NCI-H2107 treated with DMSO at 0.1 percent for 48 hours (cell line): ENCODE data around the gene POM121C.
"Not testable (repeated sequence)": the region's sequence is repeated elsewhere in the genome, so short reads cannot be mapped to it uniquely, and the experiment has no call there.

ENCODE experiments used
- DNase-seq: peaks from one replicate; lab custom pipeline; 2025; ENCODE audit not compliant: unreplicated experiment; lab: John Stamatoyannopoulos, UW

The POM121C gene

GRCh38 chr7:75439000-75439399 lies 47.1 kb downstream of the POM121C start:
- DNase-seq = not testable (repeated sequence)

GRCh38 chr7:75423481-75423880 lies 62.6 kb downstream of the POM121C start:
- DNase-seq = not testable (repeated sequence)

GRCh38 chr7:75421798-75422710 lies 64.0 kb downstream of the POM121C start:
- DNase-seq = not testable (repeated sequence)

GRCh38 chr7:75420152-75420551 lies 65.9 kb downstream of the POM121C start:
- DNase-seq = not testable (repeated sequence)

GRCh38 chr7:75419693-75420092 lies 66.4 kb downstream of the POM121C start:
- DNase-seq = not testable (repeated sequence)

- not testable (repeated sequence) for DNase-seq
Measured at GRCh38 chr7:75419210-75419609, 66.9 kb downstream of the POM121C start.

- not testable (repeated sequence) for DNase-seq
Measured at GRCh38 chr7:75418292-75418858, 67.7 kb downstream of the POM121C start.

GRCh38 chr7:75416787-75417186 lies 69.3 kb downstream of the POM121C start:
- not testable (repeated sequence) for DNase-seq

GRCh38 chr7:75415829-75416373 lies 70.2 kb downstream of the POM121C start:
- DNase-seq = not testable (repeated sequence)

GRCh38 chr7:75415428-75415817 lies 70.7 kb downstream of the POM121C start:
- DNase-seq = not testable (repeated sequence)

- not testable (repeated sequence) for DNase-seq
Measured at GRCh38 chr7:75414708-75415427, 71.2 kb downstream of the POM121C start.

- not testable (repeated sequence) for DNase-seq
Measured at GRCh38 chr7:75414204-75414603, 71.9 kb downstream of the POM121C start.

- not testable (repeated sequence) for DNase-seq
Measured at GRCh38 chr7:75410823-75411173, 75.3 kb downstream of the POM121C start.

GRCh38 chr7:75409880-75410822 lies 75.9 kb downstream of the POM121C start:
- not testable (repeated sequence) for DNase-seq

GRCh38 chr7:75404663-75405062 lies 81.4 kb downstream of the POM121C start:
- not testable (repeated sequence) for DNase-seq

GRCh38 chr7:75403455-75404443 lies 82.3 kb downstream of the POM121C start:
- not testable (repeated sequence) for DNase-seq

GRCh38 chr7:75400575-75400974 lies 85.5 kb downstream of the POM121C start:
- DNase-seq = not testable (repeated sequence)

- DNase-seq = not testable (repeated sequence)
Measured at GRCh38 chr7:75398771-75399700, 87.1 kb downstream of the POM121C start.
